NCI-H2029 treated with DMSO at 0.1 percent for 48 hours (cell line): ENCODE data around the gene ACP5.

Experiments used
- DNase-seq: peaks from one replicate; lab custom pipeline; 2025; lab: John Stamatoyannopoulos, UW

Gene ACP5

GRCh38 chr19:11547929-11548700, 29.3 kb downstream of the ACP5 start:
- DNase-seq: no peak

GRCh38 chr19:11541238-11541637, 36.2 kb downstream of the ACP5 start:
- no peak for DNase-seq

GRCh38 chr19:11540645-11541044, 36.8 kb downstream of the ACP5 start:
- DNase-seq: no peak

- no peak for DNase-seq
Measured at GRCh38 chr19:11539495-11540365, 37.7 kb downstream of the ACP5 start.

- DNase-seq: no peak
Measured at GRCh38 chr19:11538232-11539036, 39.0 kb downstream of the ACP5 start, which contains the start of gene CNN1. Gene CNN1, plus strand, starts transcription at chr19:11538851. Its CDS starts 77 bp downstream, at chr19:11538928.

GRCh38 chr19:11535792-11536595, 41.5 kb downstream of the ACP5 start:
- DNase-seq: peak; percentile 37

GRCh38 chr19:11534948-11535347, 42.5 kb downstream of the ACP5 start:
- no peak for DNase-seq

- DNase-seq: no peak
Measured at GRCh38 chr19:11534538-11534937, 42.9 kb downstream of the ACP5 start.

- DNase-seq: peak; percentile 86
Measured at GRCh38 chr19:11530432-11530831, 47.0 kb downstream of the ACP5 start.

GRCh38 chr19:11528551-11529341, 48.7 kb downstream of the ACP5 start, which contains the start of gene ECSIT:
Gene ECSIT, minus strand, starts transcription at chr19:11529134. Its CDS starts 9,964 bp downstream, at chr19:11519170.
- peak; percentile 93 for DNase-seq
